Measurements from ENCODE around the gene SCN3A.

- TF ChIP-seq CTCF (IDR thresholded peaks at IDR 0.05 in 8 of 11, conservative IDR thresholded peaks at IDR 0.05 in 3 of 11) (no peak), POLR2AphosphoS5 (IDR thresholded peaks at IDR 0.05) (no peak), POLR2A (IDR thresholded peaks at IDR 0.05) (no peak)
These were observed 44.4 kb upstream of the SCN3A start for GRCh38 chr2:165248238-165248637.

Data from spleen (tissue), 7 donors.